GM19238 (cell line): ENCODE results near the gene RCAN2.

Experiments used
- DNase-seq: peaks from one replicate; pipeline ENCODE4 v3.0.0; 2011; ENCODE audit warnings: low spot score; ENCODE audit not compliant: insufficient read length

Gene RCAN2

DNA sequence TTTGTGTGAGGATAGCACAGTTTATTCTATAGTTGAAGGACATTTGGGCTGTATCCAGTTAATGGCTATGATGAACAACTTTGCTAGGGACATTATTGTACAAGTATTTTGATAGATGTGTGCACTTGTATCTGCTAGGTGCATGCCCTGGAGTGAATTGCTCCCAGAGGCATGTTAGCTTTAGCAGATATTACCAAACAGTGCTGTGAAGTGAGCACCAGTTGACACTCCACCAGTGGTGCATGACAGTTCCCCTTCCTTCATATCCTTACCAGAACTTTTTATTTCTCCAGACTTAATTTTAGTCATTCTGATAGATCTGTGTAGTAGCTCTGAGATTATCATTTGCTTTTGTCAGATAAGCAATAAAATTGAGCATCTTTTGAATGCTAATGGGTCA lies 271.6 kb downstream of the RCAN2 start:
- no peak for DNase-seq

DNA sequence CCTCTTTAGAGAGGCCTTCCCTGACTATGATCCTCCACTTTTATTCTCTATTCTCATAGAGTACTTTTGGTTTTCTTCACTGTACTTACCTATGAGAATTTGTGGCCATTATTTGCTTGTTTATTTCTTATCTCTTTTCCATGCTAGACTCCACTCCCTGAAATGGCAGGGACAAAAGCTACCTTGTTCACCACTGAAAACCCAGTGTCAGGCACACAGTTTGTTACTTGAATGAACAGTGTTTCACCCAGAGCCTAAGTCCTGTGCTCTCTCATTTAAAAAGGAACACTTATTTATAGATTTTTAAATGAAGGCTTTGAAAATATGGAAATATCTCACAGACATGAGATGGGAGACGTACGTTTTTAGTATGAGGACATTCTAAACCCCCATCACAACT lies 272.8 kb downstream of the RCAN2 start:
- no peak for DNase-seq

DNA sequence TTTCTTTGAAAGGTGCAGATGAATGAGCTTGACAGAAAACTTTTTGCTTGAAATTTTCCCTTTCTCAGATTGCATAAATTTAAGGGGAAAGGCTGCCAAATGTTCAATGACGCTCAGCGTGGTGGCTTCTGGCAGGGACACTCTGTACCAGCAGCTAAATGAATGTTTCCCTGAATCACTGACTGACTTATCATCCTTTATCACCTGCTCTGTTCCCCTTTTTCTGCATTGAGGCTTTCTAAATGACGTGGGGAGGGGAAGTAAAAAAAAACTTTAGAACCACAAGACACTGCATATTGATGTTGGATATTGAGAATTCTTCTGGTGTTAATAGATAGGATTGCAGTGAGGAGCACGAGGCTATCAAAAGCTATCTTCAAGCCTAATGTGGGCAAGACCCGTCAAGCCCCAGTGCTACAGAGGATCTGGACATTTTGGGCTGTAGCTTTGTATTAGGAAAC lies 273.5 kb downstream of the RCAN2 start:
- peak; percentile 12 for DNase-seq

DNA sequence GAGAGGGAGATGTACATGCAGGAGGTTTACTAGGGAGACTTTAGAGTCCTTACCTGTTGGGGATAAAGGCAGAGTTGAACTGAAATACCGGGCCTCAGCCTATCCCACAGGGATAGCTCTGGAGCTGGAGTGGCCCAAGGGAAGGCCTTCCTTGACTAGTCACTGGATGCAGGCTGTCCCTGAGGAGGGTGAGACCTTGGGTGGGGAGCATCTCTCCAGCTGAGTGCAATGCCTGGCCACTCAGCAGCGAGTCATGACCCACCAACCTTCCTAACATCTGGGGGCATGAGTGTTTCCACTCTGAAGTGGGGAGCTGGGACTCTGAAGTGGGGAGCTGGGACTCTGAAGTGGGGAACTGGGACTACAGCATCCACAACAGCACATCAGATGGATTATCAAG lies 274.4 kb downstream of the RCAN2 start:
- no peak for DNase-seq

DNA sequence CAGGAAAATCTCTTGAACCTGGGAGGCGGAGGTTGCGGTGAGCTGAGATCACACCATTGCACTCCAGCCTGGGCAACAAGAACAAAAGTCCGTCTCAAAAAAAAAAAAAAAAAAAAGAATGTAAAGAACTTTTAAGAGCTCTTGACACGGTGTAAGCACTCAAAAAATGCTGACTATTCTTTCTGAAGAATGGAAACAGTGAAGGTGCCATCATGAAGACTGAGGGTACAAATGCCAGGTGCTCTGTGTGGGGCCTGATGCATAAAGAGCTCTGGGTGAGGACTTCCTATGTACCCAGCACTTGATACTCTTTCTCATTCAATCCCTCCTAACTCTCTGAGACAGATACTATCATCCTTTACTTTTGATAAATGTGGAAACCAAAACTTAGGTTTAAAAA lies 275.5 kb downstream of the RCAN2 start:
- DNase-seq, result no peak

DNA sequence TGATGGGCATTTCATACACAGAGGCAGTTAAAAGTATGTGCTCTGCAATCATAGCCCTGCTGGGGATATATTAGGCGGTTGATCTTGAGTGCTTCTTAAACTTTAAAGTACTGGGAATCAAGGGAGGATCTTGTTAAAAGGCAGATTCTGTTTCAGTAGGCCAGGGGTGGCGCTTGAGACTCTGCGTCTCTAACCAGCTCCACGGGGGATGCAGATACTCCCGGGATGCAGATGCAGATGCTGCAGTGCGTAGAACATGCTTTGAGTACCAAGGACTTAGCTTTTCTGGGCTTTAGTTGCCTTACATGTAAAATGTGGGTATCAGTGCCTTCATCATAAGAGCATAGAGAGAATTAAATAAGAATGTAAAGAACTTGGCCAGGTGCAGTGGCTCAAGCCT lies 276.0 kb downstream of the RCAN2 start:
- DNase-seq, result no peak

DNA sequence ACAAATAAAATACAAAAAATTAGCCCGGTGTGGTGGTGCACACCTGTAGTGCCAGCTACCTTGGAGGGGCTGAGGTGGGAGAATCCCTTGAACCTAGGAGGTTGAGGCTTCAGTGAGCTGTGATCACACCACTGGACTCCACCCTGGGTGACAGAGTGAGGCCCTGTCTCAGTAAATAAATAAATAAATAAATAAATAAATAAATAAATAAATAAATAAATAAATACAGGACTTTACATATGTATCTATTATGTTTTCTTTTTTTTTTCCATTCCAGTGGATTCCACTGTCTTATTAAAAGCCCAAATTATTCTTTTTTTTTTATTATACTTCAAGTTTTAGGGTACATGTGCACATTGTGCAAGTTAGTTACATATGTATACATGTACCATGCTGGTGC lies 279.3 kb downstream of the RCAN2 start:
- no peak for DNase-seq

DNA sequence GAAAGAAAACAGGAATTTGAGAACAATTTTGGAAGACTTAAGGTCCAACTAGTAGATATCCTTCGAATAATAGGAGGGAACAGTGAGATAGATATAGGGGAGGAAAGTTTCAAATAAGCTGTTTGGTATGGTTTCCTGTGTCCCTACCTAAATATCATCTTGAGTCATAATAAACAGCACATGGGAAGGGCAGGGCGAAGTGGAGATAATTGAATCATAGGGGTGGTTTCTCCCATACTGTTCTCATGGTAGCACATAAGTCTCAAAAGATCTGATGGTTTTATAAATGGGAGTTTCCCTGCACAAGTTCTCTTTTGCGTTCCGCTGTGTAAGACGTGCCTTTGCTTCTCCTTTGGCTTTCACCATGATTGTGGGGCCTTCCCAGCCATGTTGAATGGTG lies 281.0 kb downstream of the RCAN2 start:
- no peak for DNase-seq

DNA sequence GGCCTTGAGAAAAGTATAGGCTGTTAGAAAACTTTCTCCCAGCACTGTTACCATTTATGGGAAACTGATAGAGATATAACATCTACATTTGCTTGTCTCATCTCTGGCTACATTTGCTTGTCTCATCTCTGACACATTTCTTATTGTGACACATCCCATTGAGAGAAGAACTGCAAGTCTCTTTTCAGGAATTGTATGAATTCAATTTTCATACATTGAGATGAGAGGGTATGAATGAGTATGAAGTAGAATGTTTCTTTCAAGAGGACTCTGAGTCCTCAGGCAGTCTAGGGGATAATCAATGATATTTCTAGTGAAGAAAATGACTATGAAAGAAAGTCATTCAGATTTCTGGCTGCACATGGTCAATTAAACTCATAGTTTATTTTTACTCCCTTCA lies 282.9 kb downstream of the RCAN2 start:
- DNase-seq, result no peak

DNA sequence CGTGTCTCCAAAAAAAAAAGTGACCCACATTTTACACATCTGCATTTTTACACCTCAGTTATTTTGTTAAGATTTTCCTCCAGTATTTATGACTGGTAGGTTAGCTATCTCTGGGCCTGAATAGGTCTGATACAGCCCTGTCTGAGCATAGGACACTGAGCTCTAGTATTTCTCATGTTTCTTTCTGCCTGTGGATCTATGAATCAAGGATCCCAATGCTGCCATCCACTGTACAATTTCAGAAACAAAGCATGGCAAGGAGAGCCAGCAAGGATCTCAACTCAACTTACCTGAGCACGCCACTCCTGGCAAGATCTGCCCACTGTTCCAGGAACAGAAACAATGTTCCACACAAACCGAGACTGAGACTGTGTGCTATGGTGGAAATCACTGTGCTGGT lies 284.1 kb downstream of the RCAN2 start:
- no peak for DNase-seq

DNA sequence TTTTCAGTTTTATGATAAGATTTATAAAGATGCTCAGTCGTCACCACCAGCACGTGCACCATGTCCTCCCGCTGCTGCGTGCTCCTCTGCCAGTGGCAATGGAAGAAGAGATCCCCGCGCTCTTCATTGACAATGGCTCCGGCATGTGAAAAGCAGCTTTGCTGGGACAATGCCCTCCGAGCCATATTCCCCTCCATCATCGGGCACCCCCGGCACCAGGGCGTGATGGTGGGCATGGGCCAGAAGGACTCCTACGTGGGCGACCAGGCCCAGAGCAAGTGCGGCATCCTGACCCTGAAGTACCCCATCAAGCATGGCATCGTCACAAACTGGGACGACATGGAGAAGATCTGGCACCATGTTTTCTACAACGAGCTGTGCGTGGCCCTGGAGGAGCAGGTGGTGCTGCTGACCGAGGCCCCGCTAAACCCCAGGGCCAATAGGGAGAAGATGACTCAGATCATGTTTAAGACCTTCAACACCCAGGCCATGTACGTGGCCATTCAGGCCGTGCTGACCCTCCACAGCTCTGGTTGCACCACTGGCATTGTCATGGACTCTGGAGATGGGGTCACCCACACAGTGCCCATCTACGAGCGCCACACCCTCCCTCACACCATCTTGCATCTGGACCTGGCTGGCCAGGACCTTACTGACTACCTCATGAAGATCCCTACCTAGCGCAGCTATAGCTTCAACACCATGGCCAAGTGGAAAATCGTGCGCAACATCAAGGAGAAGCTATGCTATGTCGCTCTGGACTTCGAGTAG lies 286.2 kb downstream of the RCAN2 start:
- DNase-seq, result no peak

DNA sequence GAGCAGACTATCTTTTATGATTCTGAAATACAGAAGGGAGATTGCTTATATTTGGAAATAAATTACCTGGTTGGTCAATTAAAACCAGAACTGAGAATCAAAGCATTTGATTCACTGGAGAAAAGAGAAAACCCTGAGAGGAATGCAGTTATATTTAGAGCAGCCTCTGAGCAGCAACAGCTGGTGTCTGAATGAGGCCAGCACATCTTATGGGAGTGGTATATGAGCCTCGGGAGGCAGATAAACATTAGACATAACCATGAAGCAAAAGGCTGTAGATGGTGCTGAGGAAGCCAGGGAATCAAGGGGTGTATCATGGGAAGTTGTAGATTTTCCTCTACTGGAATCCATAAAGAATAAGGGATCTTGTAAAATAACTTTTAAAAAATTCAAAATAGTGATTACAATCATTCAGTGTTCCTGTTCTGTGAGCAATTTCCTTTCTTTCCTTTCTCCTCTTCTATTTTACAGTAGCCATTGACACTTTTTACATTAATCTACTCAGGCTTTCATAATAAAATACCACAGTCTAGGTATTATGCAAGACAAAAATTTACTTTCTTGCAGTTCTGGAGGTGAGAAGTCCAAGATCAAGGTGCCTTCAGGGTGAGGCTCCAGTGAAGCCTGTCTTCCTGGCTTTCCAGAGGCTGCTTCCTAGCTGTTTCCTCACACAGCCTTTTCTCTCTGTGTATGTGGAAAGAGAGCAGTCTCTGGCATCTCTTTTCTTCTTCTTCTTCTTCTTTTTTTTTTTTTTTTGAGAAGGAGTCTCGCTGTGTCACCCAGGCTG lies 287.7 kb downstream of the RCAN2 start:
- DNase-seq, result no peak

DNA sequence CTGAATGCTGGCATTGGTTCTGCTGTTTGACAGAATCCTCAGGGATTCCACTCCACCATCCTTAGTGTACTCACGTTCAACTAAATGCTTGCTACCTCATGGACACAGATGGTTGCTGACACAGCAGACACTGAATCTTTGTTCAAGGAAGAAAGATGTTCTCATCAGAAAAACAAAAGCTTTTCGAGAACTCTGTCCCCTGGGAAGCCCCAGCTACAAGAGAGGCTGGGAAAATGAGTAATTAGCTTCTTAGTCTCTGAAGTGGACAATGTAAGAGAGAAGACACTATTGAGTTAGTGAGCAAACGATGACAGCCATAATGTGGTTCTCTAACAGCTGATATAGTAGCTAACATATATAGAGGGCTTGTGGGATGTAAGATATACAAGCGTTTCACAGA lies 289.5 kb downstream of the RCAN2 start:
- DNase-seq, result no peak

DNA sequence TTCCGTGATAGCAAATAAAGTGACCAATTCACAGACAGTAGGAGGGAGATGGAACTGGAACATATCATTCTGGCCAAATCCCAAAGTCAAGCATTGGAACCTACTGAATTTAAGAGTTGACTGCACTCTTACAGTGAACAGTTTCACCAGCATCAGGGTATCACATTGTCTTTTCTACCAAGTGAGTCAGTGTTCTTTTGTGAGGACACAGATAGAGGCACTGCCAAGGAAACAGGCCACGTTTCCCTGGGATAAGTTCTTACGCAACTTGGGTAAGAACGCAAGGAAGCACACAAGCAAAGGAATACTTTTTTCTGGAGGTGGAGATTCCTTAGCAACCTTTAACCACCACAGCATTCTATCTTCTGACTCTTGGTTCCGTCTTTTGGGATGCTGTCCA lies 291.9 kb downstream of the RCAN2 start:
- DNase-seq, result no peak

DNA sequence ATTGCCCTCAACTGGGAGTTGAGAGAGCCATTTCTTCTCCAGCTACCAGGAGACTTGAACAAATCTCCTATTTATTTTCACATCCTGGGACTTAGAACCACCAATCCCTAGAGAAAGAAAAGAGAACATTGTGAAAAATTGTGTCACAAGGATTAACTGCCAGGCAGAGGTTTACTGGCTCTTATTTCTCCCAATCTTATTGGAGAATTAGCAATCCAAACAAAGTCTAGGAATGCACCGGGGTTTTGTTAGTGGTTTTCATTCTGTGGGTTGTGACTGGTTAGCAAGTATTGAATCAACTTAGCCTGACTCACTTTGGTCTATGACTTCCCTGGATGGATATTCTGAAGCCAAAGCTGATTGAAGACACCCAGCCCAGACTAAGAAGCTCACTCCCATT lies 299.3 kb downstream of the RCAN2 start:
- no peak for DNase-seq

DNA sequence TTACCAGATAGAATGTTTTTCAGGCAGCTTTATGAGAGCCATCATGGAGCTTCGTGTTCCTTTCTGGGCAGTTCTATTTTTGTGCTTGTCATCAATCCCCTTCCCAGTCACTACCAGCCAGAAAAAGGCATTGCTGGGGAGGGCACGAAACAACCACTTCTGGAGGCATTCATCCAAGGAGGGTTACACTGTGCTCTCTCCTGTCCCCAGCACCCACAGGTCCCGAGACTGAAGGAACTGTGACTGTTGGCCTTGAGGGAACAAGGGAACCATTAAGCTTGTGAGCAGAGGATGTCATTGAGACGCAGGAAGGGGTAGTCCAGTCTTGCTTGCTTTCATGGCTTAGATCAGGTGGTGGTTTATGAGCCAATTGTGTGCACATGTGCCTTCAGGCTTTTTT lies 300.4 kb downstream of the RCAN2 start:
- no peak for DNase-seq

DNA sequence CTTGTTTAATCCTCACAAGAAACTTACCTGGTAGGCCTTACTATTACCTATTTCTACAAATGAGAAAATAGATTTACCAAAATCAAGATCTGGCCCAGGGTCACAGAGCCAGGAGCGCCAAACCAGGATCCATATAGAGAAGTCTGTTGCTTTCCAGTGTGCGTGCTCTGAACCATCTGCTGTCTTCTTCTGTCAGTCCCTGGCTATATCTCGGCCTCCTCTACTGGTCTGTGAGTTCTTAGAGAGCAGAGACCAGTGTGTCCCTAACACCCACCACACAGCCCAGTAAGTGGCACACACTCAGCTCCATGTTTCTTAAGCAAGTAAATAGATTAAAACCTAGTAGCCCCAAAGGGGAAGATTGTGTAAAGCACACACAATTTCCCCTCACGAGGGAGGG lies 301.5 kb downstream of the RCAN2 start:
- DNase-seq, result no peak

DNA sequence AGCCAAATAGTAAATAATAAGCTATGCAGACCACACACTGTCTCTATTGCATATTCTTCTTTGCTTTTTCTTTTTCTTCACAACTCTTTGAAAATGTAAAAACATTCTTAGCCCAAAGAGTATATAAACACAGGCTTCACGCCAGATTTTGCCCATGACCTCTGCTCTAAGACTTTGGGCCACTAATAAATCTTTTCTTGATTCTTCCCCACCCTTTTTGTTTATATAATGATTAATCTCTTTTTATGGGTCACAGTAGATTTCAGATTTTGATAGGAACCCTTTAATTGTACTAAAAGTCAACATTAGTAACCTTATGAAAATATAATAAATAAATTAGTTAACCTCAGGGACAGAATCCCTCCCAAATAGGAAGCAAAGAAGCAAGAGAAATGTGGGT lies 304.7 kb downstream of the RCAN2 start:
- DNase-seq, result no peak

DNA sequence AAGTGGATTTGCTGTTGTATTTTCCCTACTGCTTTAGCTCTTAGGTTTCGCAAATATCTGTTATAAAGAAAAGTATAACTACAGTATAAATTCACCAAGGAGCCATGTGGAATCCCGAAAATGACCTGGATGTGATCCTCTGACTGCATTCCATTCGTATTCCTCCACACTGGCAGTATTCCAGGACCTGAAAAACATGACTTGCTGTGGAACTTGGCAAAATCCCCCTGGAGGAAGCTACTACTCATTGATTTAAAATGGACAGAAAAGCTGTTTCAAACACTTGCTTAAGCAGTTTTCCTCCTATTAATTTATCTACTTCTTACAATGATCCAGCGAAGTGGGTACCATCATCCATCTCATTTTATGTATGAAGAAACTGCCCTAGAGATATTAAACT lies 307.1 kb downstream of the RCAN2 start:
- DNase-seq, result no peak

DNA sequence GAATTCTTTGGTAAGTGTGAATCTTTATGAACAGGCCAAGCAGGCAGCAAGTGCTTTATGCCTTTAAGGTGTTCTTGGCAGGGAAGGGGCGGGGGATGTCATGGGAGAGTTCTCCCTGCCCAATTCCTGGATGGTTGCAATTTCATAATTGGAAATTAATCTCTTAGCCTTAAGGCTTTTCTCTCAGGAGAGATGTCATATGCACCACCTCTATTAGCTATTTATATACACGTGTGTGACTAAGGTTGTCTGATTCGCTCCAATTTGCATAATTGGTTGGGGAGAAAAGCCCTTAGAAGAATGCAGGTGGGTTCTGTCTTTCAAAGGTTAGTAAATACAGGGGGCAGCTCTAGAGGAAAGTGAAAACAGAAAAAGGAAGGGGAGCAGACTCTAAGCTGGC lies 315.3 kb downstream of the RCAN2 start:
- DNase-seq, result no peak

DNA sequence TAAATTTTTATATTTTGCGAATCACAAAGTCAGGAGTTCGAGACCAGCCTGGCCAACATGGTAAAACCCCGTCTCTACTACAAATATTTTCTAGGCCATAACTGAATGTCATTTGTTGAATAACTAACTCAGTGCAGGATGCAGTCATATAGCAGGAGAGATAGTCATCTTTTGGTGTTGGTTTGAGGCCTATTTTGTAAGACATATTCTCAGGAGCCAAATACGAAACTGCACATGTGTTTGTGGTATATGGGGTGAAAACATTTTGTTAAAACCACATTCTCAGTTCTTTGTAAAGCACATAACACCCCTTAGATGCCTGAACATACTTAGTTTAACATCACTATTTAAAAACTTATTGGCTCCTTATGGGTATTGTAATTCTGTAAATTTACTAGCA lies 315.8 kb downstream of the RCAN2 start:
- peak; percentile 13 for DNase-seq

DNA sequence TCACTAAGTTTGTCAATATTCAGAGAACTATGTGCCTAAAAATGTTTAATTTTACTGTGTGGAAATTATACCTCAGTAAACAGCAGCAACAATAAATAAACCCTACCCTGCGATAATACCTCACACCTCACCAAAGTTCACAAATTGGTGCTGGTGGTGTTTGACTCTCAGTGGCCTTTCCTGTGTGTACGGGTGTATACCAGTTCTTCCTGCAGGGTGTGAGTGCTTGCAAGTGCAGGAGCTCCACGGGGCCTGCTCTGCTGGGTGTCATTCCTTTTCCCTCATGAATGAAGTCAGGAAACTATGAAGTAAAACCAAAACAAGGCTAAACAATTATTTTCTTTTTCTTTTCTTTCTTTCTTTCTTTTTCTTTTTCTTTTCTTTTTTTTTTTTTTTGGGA lies 316.3 kb downstream of the RCAN2 start:
- DNase-seq, result no peak

DNA sequence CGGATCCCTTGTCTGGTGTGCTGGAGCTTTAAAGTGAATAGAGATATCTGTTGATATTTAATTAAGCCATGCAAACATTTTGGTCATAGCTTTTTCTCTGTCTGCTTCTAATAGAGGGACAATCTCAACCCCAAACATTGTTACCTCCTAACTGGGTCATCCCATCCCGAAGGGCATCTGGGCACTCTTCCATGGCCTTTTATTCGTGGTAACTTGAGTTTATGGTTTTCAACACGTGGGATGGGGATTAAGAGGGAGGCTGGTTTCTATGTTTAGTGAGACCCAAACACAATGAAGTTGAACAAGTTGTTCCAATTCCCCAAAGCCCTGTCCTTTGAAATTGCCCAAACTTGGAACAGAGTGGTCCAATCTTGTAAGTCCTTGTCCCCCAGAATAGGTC lies 319.1 kb downstream of the RCAN2 start:
- DNase-seq, result no peak
